ENCODE data around the gene WDR26.
"Not testable (repeated sequence)": the region's sequence is repeated elsewhere in the genome, so short reads cannot be mapped to it uniquely, and the experiment has no call there.

WDR26 gene

GRCh38 chr1:224392411-224393249, 42.0 kb downstream of the WDR26 start:
- DNase-seq = no peak

GRCh38 chr1:224390517-224390916, 44.1 kb downstream of the WDR26 start:
- DNase-seq = no peak

GRCh38 chr1:224387943-224388342, 46.7 kb downstream of the WDR26 start:
- no peak for DNase-seq

- no peak for DNase-seq
Observed at GRCh38 chr1:224387302-224387912, 47.2 kb downstream of the WDR26 start.

GRCh38 chr1:224383218-224383617, 51.4 kb downstream of the WDR26 start:
- peak in 1 of 2 experiments; percentile 15 for DNase-seq

- no peak for DNase-seq
Observed at GRCh38 chr1:224381880-224382548, 52.6 kb downstream of the WDR26 start.

GRCh38 chr1:224380003-224380402, 54.6 kb downstream of the WDR26 start:
- DNase-seq = peak; percentile 84 to 89

GRCh38 chr1:224378855-224379631, 55.6 kb downstream of the WDR26 start:
- peak; percentile 11 to 15 for DNase-seq

GRCh38 chr1:224377676-224378006, 57.0 kb downstream of the WDR26 start:
- DNase-seq = no peak

GRCh38 chr1:224375059-224375458, 59.5 kb downstream of the WDR26 start:
- DNase-seq = no peak

GRCh38 chr1:224373008-224373590, 61.5 kb downstream of the WDR26 start:
- no peak for DNase-seq

- no peak for DNase-seq
Observed at GRCh38 chr1:224368409-224368808, 66.2 kb downstream of the WDR26 start.

GRCh38 chr1:224359207-224359606, 75.4 kb downstream of the WDR26 start:
- DNase-seq = no peak

- no peak for DNase-seq
Observed at GRCh38 chr1:224358237-224358636, 76.4 kb downstream of the WDR26 start.

GRCh38 chr1:224357626-224358124, 76.9 kb downstream of the WDR26 start:
- DNase-seq = peak; percentile 89 to 92

GRCh38 chr1:224356685-224357625, 77.6 kb downstream of the WDR26 start, which contains the start of gene CNIH4:
CNIH4 (plus strand) TSS chr1:224356879; CDS start chr1:224356925, 46 bp downstream.
- DNase-seq = peak; percentile 90 to 94

GRCh38 chr1:224353975-224354925, 80.3 kb downstream of the WDR26 start:
- no peak for DNase-seq

GRCh38 chr1:224352436-224353085, 82.0 kb downstream of the WDR26 start:
- not testable (repeated sequence) for DNase-seq

GRCh38 chr1:224349716-224350115, 84.9 kb downstream of the WDR26 start:
- DNase-seq = not testable (repeated sequence)

Data from AML-193 (cell line).